T follicular helper cell (primary cell): ENCODE data around the gene MYRF.
A peak's percentile ranks its signal among the peaks of the same experiment; 100 is the strongest.

Experiments used
- DNase-seq: peaks from one replicate; pipeline ENCODE4 v3.0.0-alpha.2; 2020; ENCODE audit warnings: low read depth

The MYRF gene

GRCh38 chr11:61795459-61795858 lies 43.0 kb downstream of the MYRF start:
- no peak for DNase-seq

GRCh38 chr11:61795876-61796526 lies 43.6 kb downstream of the MYRF start:
- no peak for DNase-seq

GRCh38 chr11:61797263-61797944 lies 45.0 kb downstream of the MYRF start:
- DNase-seq, result peak; percentile 73

- DNase-seq, result no peak
These were observed 47.3 kb downstream of the MYRF start for GRCh38 chr11:61799665-61800284.

GRCh38 chr11:61800331-61801281 lies 48.2 kb downstream of the MYRF start:
- DNase-seq, result no peak

- no peak for DNase-seq
These were observed 50.2 kb downstream of the MYRF start for GRCh38 chr11:61802605-61803004.

- DNase-seq, result no peak
These were observed 51.6 kb downstream of the MYRF start for GRCh38 chr11:61803889-61804647.

- DNase-seq, result no peak
These were observed 52.7 kb downstream of the MYRF start for GRCh38 chr11:61805146-61805545.

GRCh38 chr11:61806785-61807184 lies 54.3 kb downstream of the MYRF start:
- DNase-seq, result no peak

GRCh38 chr11:61810671-61811175 lies 58.3 kb downstream of the MYRF start:
- DNase-seq, result no peak

- DNase-seq, result no peak
These were observed 59.4 kb downstream of the MYRF start for GRCh38 chr11:61811831-61812230.

- DNase-seq, result no peak
These were observed 60.4 kb downstream of the MYRF start for GRCh38 chr11:61812736-61813411.

GRCh38 chr11:61814247-61814957 lies 62.0 kb downstream of the MYRF start:
- DNase-seq, result no peak

GRCh38 chr11:61814958-61815789 lies 62.7 kb downstream of the MYRF start:
- DNase-seq, result no peak

- peak; percentile 56 for DNase-seq
These were observed 63.6 kb downstream of the MYRF start for GRCh38 chr11:61815790-61816735.

- DNase-seq, result peak; percentile 78
These were observed 64.5 kb downstream of the MYRF start, which contains the start of gene FADS1 for GRCh38 chr11:61816736-61817455. TSS of gene FADS1 (minus strand) at chr11:61817003. CDS start at chr11:61816929, 74 bp downstream.
